HepG2 (cell line): Measurements from ENCODE around the gene IGFBP7. TPM values are rescaled to one million over a fixed set of nuclear protein-coding genes. Genes with fewer than 3 reads are reported as not detected.

Experiments used
- ATAC-seq: fragments of 200-7000 bp; cut with Tn5 transposase; 3 replicates; pipeline ENCODE4 v1.9.1; 2020; ENCODE audit warnings: mild to moderate bottlenecking, moderate library complexity
- BruUV-seq: library from RNA; stranded (reverse); fragments of 400-500 nt; replicated peaks from 2 replicates; lab custom pipeline; 2021; lab: Mats Ljungman, UMichigan
- CTCF ChIA-PET: fragments of 300-600 bp; formaldehyde crosslinking; extraction: SDS; loops from one replicate; lab custom pipeline; 2021; ENCODE audit warnings: low total read pairs, inconsistent platforms, low intra/inter-chr PET ratio; lab: Yijun Ruan, JAX
- POLR2A ChIA-PET: fragments of 350-600 bp; sonication (Branson Sonifier 250); formaldehyde crosslinking; loops from one replicate; lab custom pipeline; 2020; ENCODE audit warnings: antibody characterized with exemption, inconsistent platforms; lab: Yijun Ruan, JAX
- DNase-seq: peaks from one replicate; pipeline ENCODE4 v3.0.0-alpha.2; 2015; ENCODE audit warnings: low spot score
- FAIRE-seq: peaks from 3 replicates; lab custom pipeline; 2011; peaks lifted over from hg19 to GRCh38; lab: Jason Lieb, UNC
- H2AFZ ChIP-seq: one replicate; pipeline ENCODE4 v1.6.1; 2011; ENCODE audit warnings: low read length, inconsistent platforms
- H3K27ac ChIP-seq: fragments of 300-600 bp; 3 replicates; pipeline ENCODE4 v1.8.0; 2011; ENCODE audit warnings: mixed run types, mild to moderate bottlenecking, mixed read lengths, low read length, inconsistent platforms; ENCODE audit not compliant: insufficient read depth; ENCODE audit errors: extremely low read length
- H3K27me3 ChIP-seq, 2 experiments: fragments of 200-600 bp in 1 of 2; 2 replicates in 1 of 2; 3 replicates in 1 of 2; pipeline versions ENCODE4 v1.6.0 to v1.8.0; 2011; ENCODE audit warnings: low read length in 2 of 2, mild to moderate bottlenecking in 2 of 2, moderate library complexity in 2 of 2, inconsistent platforms in 1 of 2; ENCODE audit not compliant: insufficient read depth in 2 of 2, control insufficient read depth in 1 of 2
- H3K36me3 ChIP-seq, 2 experiments: fragments of 200-600 bp in 1 of 2; replicated peaks in 1 of 2; 2 replicates in 1 of 2; 3 replicates in 1 of 2; pipeline versions ENCODE4 v1.5.1 to v1.8.0; 2011; ENCODE audit warnings: low read length in 2 of 2, inconsistent platforms in 1 of 2; ENCODE audit not compliant: insufficient read depth in 2 of 2, control insufficient read depth in 1 of 2
- H3K4me1 ChIP-seq: 2 replicates; pipeline ENCODE4 v1.5.1; 2012; ENCODE audit warnings: low read length, inconsistent platforms; ENCODE audit not compliant: insufficient read depth
- H3K4me2 ChIP-seq: 2 replicates; pipeline ENCODE4 v1.6.0; 2011; ENCODE audit warnings: low read depth, low read length, inconsistent platforms
- H3K4me3 ChIP-seq, 3 experiments: fragments of 200-600 bp in 1 of 3; sonication (generic), shearing (Covaris generic) in 1 of 3; replicated peaks in 1 of 3; 2 replicates each; pipeline ENCODE4 v1.5.1; 2011 to 2016; ENCODE audit warnings: low read length in 3 of 3, inconsistent platforms in 2 of 3, low read depth in 2 of 3, mild to moderate bottlenecking in 2 of 3, control low read depth in 1 of 3, mixed read lengths in 1 of 3; ENCODE audit not compliant: insufficient read depth in 1 of 3
- H3K79me2 ChIP-seq: one replicate; pipeline ENCODE4 v1.6.1; 2011; ENCODE audit warnings: low read length, inconsistent platforms; ENCODE audit not compliant: insufficient read depth
- H3K9ac ChIP-seq: 2 replicates; pipeline ENCODE4 v1.6.0; 2011; ENCODE audit warnings: mild to moderate bottlenecking, low read depth, low read length, inconsistent platforms; ENCODE audit not compliant: insufficient read depth
- H3K9me3 ChIP-seq: 2 replicates; pipeline ENCODE4 v1.5.1; 2012; ENCODE audit warnings: mild to moderate bottlenecking, low read length
- H4K20me1 ChIP-seq: 2 replicates; pipeline ENCODE4 v1.6.0; 2011; ENCODE audit warnings: inconsistent platforms, mild to moderate bottlenecking, low read length, moderate library complexity; ENCODE audit not compliant: insufficient read depth
- ARHGAP35 ChIP-seq: sonication (generic); formaldehyde crosslinking; IDR thresholded peaks from 2 replicates; pipeline ENCODE4 v1.9.0; 2022; ENCODE audit warnings: mild to moderate bottlenecking, inconsistent platforms, moderate library complexity, missing genetic modification reagents, borderline replicate concordance
- HMG20A ChIP-seq: IDR thresholded peaks from 2 replicates; pipeline ENCODE4 v1.6.1; 2016; ENCODE audit warnings: borderline replicate concordance
- HOXA9 ChIP-seq: sonication (generic); formaldehyde crosslinking; IDR thresholded peaks from 2 replicates; pipeline ENCODE4 v1.8.1; 2022; ENCODE audit warnings: missing genetic modification reagents, mild to moderate bottlenecking, moderate library complexity, borderline replicate concordance
- KLF12 ChIP-seq: sonication (generic); formaldehyde crosslinking; IDR thresholded peaks from 2 replicates; pipeline ENCODE4 v1.4.0; 2020; ENCODE audit warnings: missing genetic modification reagents, borderline replicate concordance
- POLR2A ChIP-seq, 2 experiments: IDR thresholded peaks; 2 replicates each; pipeline ENCODE4 v1.6.1; 2011; ENCODE audit warnings: low read depth in 2 of 2, low read length in 2 of 2, mild to moderate bottlenecking in 1 of 2, moderate library complexity in 1 of 2; ENCODE audit not compliant: insufficient read depth in 1 of 2
- TGIF2 ChIP-seq: IDR thresholded peaks from 2 replicates; pipeline ENCODE4 v1.6.1; 2016; ENCODE audit warnings: control low read depth, missing compliant biosample characterization
- ZKSCAN1 ChIP-seq: fragments of 150-350 bp; IDR thresholded peaks from 2 replicates; pipeline ENCODE4 v1.6.1; 2014; ENCODE audit warnings: low read length
- ZNF253 ChIP-seq: sonication (generic); formaldehyde crosslinking; IDR thresholded peaks from 2 replicates; pipeline ENCODE4 v1.8.0; 2022; ENCODE audit warnings: mild to moderate bottlenecking, missing genetic modification reagents, borderline replicate concordance
- ZNF558 ChIP-seq: sonication (generic); formaldehyde crosslinking; IDR thresholded peaks from 2 replicates; pipeline ENCODE4 v1.9.0; 2022; ENCODE audit warnings: mild to moderate bottlenecking, missing genetic modification reagents, borderline replicate concordance
- ZSCAN30 ChIP-seq: sonication (generic); formaldehyde crosslinking; IDR thresholded peaks from 2 replicates; pipeline ENCODE4 v1.5.0; 2020; ENCODE audit warnings: mild to moderate bottlenecking, missing genetic modification reagents
- WGBS: methylation state at CpG from one replicate; pipeline ENCODE4 v1.1.6; 2017; ENCODE audit warnings: low lambda C conversion rate; 5-methylcytosine and 5-hydroxymethylcytosine counted together
- in situ Hi-C: cut with HindIII; loops from 2 replicates; pipeline ENCODE4 v1.10.0; 2017; ENCODE audit warnings: low pct_unique_long_range_greater_than_20kb; ENCODE audit not compliant: extremely low pct_ligation_motif_present
- intact Hi-C: fragments of 100-400 bp; cut with micrococcal nuclease; formaldehyde crosslinking; loops from one replicate; pipeline ENCODE4 v1.10.0; 2022; ENCODE audit not compliant: unreplicated experiment
- polyA plus RNA-seq, 8 experiments: library from polyadenylated mRNA; depleted of rRNA in 3 of 8; stranded (reverse) in 7 of 8; unstranded in 1 of 8; fragments of >200 nt; fragmentation: Illumina TruSeq in 4 of 8; extraction: Trizol in 4 of 8; gene quantifications; 2 replicates each; pipeline versions ENCODE4 v1.2.1 to v1.2.3, GENCODE V29; 2011 to 2016; ENCODE audit warnings: low read depth in 4 of 8, missing spikeins in 1 of 8, mixed read lengths in 1 of 8; ENCODE audit not compliant: insufficient read depth in 1 of 8
- total RNA-seq, 5 experiments: library from RNA; depleted of rRNA; stranded (reverse); fragments of >200 nt; fragmentation: Illumina TruSeq; extraction: Trizol; gene quantifications; 2 replicates each; pipeline ENCODE4 v1.2.3, GENCODE V29; 2016; ENCODE audit warnings: low read depth in 1 of 5
- TF ChIP-seq, protein P1 (sequence below): sonication (generic); formaldehyde crosslinking; IDR thresholded peaks from 2 replicates; pipeline ENCODE4 v1.8.1; 2023; ENCODE audit warnings: mild to moderate bottlenecking, inconsistent platforms, moderate library complexity, missing genetic modification reagents, borderline replicate concordance
- TF ChIP-seq, protein P2 (sequence below): sonication (generic); formaldehyde crosslinking; conservative IDR thresholded peaks from 2 replicates; pipeline ENCODE4 v1.4.0; 2020; ENCODE audit warnings: missing genetic modification reagents
- TF ChIP-seq, protein P3 (sequence below): sonication (generic); formaldehyde crosslinking; IDR thresholded peaks from 2 replicates; pipeline ENCODE4 v1.5.0; 2020; ENCODE audit warnings: missing genetic modification reagents
- TF ChIP-seq, protein P4 (sequence below), 2 experiments: fragments of 450-650 bp in 1 of 2; sonication (generic) in 1 of 2; formaldehyde crosslinking; IDR thresholded peaks; 2 replicates each; pipeline versions ENCODE4 v1.5.0 to v1.8.0; 2020 to 2022; ENCODE audit warnings: mild to moderate bottlenecking in 1 of 2, missing genetic modification reagents in 1 of 2

IGFBP7 gene
- total and polyA plus RNA-seq, 2 of the 13 experiments (the other 11 are each of a cell fraction or from before 2014, with no cell fraction given), result 1.1 to 1.3 TPM

DNA sequence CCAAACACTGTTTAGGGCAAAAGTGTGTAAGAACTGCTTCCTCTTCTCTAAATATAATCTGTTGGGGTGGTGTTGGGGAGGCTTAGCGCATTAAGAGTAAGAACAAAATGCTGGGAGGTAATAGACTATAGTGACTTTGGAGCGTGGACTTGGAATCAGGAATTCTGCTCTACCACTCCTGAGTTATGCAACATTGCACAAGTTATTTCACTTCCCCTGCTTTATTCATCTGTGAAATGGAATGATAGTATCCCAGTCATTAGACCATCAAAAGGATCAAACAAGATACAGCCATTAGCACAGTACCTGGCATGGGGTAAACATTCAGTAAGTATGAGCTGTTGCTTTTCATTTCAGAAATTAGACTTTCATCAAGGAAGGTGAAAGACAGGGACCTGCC lies 58.7 kb downstream of the IGFBP7 start:
- Histone ChIP-seq H4K20me1 (no peaks in the 10 kb centered on the region), H3K27ac (no peak overlapping the region), H3K36me3 (no peaks in the 10 kb centered on the region), H3K9ac (no peak overlapping the region), H2AFZ (no peak overlapping the region), H3K4me2 (no peak overlapping the region), H3K9me3 (no peaks in the 10 kb centered on the region), H3K4me1 (no peaks in the 10 kb centered on the region), H3K27me3 (peaks cover 0 to 7% of the 10 kb centered on the region in 2 experiments; a peak in 2 of 5 replicates), H3K4me3 (no peak overlapping the region), H3K79me2 (no peaks in the 10 kb centered on the region)
- no peak for DNase-seq
- CTCF ChIA-PET, result no interaction called here
- 76% methylated on average over 2 of the region's 2 CpGs for WGBS
- intact Hi-C loops (no loop called here), in situ Hi-C loops (no loop called here)
- TF ChIP-seq, protein P1, sequence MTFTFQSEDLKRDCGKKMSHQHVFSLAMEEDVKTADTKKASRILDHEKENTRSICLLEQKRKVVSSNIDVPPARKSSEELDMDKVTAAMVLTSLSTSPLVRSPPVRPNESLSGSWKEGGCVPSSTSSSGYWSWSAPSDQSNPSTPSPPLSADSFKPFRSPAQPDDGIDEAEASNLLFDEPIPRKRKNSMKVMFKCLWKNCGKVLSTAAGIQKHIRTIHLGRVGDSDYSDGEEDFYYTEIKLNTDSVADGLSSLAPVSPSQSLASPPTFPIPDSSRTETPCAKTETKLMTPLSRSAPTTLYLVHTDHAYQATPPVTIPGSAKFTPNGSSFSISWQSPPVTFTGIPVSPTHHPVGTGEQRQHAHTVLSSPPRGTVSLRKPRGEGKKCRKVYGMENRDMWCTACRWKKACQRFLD (CRISPR knock-in tag), result no peak
- no peak for TF ChIP-seq ARHGAP35
- TF ChIP-seq ZSCAN30 (CRISPR knock-in tag), result no peak
- TF ChIP-seq, protein P2, sequence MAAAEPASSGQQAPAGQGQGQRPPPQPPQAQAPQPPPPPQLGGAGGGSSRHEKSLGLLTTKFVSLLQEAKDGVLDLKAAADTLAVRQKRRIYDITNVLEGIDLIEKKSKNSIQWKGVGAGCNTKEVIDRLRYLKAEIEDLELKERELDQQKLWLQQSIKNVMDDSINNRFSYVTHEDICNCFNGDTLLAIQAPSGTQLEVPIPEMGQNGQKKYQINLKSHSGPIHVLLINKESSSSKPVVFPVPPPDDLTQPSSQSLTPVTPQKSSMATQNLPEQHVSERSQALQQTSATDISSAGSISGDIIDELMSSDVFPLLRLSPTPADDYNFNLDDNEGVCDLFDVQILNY (CRISPR knock-in tag), result no peak
- TF ChIP-seq, protein P3, sequence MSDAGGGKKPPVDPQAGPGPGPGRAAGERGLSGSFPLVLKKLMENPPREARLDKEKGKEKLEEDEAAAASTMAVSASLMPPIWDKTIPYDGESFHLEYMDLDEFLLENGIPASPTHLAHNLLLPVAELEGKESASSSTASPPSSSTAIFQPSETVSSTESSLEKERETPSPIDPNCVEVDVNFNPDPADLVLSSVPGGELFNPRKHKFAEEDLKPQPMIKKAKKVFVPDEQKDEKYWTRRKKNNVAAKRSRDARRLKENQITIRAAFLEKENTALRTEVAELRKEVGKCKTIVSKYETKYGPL (CRISPR knock-in tag), result no peak
- no peak for TF ChIP-seq TGIF2 (CRISPR knock-in tag)
- no peak for TF ChIP-seq HMG20A (CRISPR knock-in tag)
- no peak for TF ChIP-seq ZKSCAN1
- TF ChIP-seq ZNF253, result no peak
- TF ChIP-seq POLR2A (IDR thresholded peaks at IDR 0.05; ENCODE audit: insufficient read depth in 1 of 2, low read depth in 2 of 2, low read length in 2 of 2), result no peak
- TF ChIP-seq HOXA9, result no peak
- TF ChIP-seq KLF12 (CRISPR knock-in tag), result no peak
- TF ChIP-seq, protein P4, sequence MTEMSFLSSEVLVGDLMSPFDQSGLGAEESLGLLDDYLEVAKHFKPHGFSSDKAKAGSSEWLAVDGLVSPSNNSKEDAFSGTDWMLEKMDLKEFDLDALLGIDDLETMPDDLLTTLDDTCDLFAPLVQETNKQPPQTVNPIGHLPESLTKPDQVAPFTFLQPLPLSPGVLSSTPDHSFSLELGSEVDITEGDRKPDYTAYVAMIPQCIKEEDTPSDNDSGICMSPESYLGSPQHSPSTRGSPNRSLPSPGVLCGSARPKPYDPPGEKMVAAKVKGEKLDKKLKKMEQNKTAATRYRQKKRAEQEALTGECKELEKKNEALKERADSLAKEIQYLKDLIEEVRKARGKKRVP (CRISPR knock-in tag; IDR thresholded peaks at IDR 0.05), result no peak
- TF ChIP-seq ZNF558 (CRISPR knock-in tag), result no peak
- no TSS peak for BruUV-seq
- FAIRE-seq, result no peak
- POLR2A ChIA-PET, result no interaction called here
- ATAC-seq, result no peak
